Measurements from ENCODE around the gene PTPRA. TPM values are rescaled to one million over a fixed set of nuclear protein-coding genes. Genes with fewer than 3 reads are reported as not detected.

PTPRA gene
- total RNA-seq, 1 experiment from 2014 or later, result 47.2 TPM

DNA sequence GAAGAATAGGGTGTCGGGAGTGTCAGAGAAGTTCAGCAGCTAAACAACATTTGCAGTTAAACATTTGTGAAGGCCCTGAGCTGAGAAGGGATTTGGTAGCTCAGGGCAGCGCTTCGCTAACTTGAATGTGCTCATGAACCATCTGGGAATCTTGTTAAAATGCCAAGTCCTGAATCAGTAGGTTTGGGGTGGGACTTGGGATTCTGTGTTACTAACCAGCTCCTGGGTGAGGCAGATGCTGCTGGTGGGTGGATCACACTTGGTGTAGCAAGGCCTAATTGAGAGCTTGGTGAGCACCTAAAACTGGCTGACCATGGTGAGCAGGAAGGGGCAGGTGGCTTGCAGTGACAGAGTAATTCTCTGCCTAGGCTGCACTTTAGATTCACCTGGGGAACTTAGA lies 5.9 kb downstream of the PTPRA start:
- Mint-ChIP-seq H3K4me1 (peaks cover 41% of the 10 kb centered on the region), H3K36me3 (peaks cover 5% of the 10 kb centered on the region), H3K27me3 (ENCODE audit: low read depth) (no peaks in the 10 kb centered on the region), H3K27ac (peak overlapping the region; percentile 60), H3K9me3 (no peaks in the 10 kb centered on the region), H3K4me3 (no peak overlapping the region)
- TF ChIP-seq, protein P1, sequence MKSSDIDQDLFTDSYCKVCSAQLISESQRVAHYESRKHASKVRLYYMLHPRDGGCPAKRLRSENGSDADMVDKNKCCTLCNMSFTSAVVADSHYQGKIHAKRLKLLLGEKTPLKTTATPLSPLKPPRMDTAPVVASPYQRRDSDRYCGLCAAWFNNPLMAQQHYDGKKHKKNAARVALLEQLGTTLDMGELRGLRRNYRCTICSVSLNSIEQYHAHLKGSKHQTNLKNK (CRISPR knock-in tag; IDR thresholded peaks at IDR 0.05), result no peak
- no peak for TF ChIP-seq GABPB1 (CRISPR knock-in tag; IDR thresholded peaks at IDR 0.05)
- DNase-seq (ENCODE audit: low spot score), result no peak
- CTCF ChIA-PET, result interaction anchor here (0.8 to 1.2 kb wide), 3 partner anchors 123 to 838 kb away, joined by 3 read pairs; no protein-coding TSS in a partner anchor
- ATAC-seq, result no peak
- POLR2A ChIA-PET, result no interaction called here

GRCh38 chr20:2880650-2881049 lies 7.4 kb downstream of the PTPRA start:
- DNase-seq (ENCODE audit: low spot score), result no peak
- H3K27me3 Mint-ChIP-seq (ENCODE audit: low read depth), result no peaks in the 10 kb centered on the region
- peaks cover 31% of the 10 kb centered on the region for H3K4me1 Mint-ChIP-seq
- no peaks in the 10 kb centered on the region for H3K9me3 Mint-ChIP-seq
- ATAC-seq, result no peak
- no peak overlapping the region for H3K4me3 Mint-ChIP-seq
- ChIA-PET CTCF (interaction anchor here (1.3 kb wide), 1 partner anchor 125 kb away, joined by 3 read pairs; no protein-coding TSS in a partner anchor), POLR2A (no interaction called here)
- TF ChIP-seq SMAD4 (CRISPR knock-in tag; IDR thresholded peaks at IDR 0.05) (no peak), OVOL2 (CRISPR knock-in tag; IDR thresholded peaks at IDR 0.05; ENCODE audit: borderline replicate concordance) (no peak), ZNF121 (CRISPR knock-in tag; IDR thresholded peaks at IDR 0.05) (peak; percentile 51; the same call in 1 of the 2 replicates)
- H3K36me3 Mint-ChIP-seq, result peaks cover 5% of the 10 kb centered on the region
- H3K27ac Mint-ChIP-seq, result no peak overlapping the region

DNA sequence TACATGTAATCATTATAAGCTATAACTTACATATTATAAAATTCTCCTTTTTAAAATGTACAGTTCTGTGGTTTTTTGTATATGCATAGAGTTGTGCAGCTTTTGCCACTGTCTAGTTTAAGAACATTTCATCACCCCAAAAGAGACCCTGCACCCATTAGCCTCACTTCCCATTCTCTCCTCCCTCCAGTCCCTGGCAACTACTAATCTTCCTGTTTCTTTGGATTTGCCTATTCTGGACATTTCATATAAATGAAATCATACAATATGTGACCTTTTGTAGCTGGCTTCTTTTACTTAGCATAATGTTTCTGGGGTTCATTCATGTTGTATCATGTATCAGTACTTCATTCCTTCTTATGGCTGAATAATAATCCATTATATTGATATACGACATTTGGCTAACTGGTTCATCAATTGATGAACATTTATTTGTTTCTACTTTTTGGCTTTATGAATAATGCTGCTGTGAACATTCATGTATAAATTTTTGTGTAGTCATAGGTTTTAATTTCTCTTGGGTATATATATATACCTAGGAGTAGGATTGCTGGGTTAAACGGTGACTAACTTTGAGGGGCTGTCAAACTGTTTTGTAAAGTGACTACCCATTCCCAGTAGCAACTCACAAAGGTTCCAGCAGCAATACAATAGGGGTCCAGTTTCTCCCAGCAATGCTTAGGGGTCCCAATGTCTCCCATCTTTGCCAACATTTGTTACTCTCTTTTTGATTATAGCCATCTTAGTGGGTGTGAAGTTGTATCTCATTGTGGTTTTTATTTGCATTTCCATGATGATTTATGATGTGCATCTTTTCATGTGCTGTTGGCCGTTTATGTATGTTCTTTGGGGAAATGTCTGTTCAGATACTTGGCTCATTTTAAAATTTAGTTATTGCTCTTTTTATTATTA lies 10.7 kb downstream of the PTPRA start:
- no peak for TF ChIP-seq ELF4 (CRISPR knock-in tag; IDR thresholded peaks at IDR 0.05; ENCODE audit: low read depth)
- TF ChIP-seq NFATC4 (CRISPR knock-in tag; IDR thresholded peaks at IDR 0.05), result no peak
- TF ChIP-seq MXD4 (CRISPR knock-in tag; IDR thresholded peaks at IDR 0.05; ENCODE audit: borderline replicate concordance), result no peak
- no peak for TF ChIP-seq PRRX2 (CRISPR knock-in tag; IDR thresholded peaks at IDR 0.05)
- TF ChIP-seq, protein P2, sequence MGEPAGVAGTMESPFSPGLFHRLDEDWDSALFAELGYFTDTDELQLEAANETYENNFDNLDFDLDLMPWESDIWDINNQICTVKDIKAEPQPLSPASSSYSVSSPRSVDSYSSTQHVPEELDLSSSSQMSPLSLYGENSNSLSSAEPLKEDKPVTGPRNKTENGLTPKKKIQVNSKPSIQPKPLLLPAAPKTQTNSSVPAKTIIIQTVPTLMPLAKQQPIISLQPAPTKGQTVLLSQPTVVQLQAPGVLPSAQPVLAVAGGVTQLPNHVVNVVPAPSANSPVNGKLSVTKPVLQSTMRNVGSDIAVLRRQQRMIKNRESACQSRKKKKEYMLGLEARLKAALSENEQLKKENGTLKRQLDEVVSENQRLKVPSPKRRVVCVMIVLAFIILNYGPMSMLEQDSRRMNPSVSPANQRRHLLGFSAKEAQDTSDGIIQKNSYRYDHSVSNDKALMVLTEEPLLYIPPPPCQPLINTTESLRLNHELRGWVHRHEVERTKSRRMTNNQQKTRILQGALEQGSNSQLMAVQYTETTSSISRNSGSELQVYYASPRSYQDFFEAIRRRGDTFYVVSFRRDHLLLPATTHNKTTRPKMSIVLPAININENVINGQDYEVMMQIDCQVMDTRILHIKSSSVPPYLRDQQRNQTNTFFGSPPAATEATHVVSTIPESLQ (CRISPR knock-in tag; IDR thresholded peaks at IDR 0.05), result no peak
- TF ChIP-seq ZNF416 (CRISPR knock-in tag; IDR thresholded peaks at IDR 0.05), result no peak
- no peak for TF ChIP-seq RORB (CRISPR knock-in tag; IDR thresholded peaks at IDR 0.05)
- TF ChIP-seq, protein P3, sequence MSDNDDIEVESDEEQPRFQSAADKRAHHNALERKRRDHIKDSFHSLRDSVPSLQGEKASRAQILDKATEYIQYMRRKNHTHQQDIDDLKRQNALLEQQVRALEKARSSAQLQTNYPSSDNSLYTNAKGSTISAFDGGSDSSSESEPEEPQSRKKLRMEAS (CRISPR knock-in tag; IDR thresholded peaks at IDR 0.05), result no peak
- TF ChIP-seq FOXK1 (CRISPR knock-in tag; IDR thresholded peaks at IDR 0.05), result no peak
- TF ChIP-seq CBFB (CRISPR knock-in tag; IDR thresholded peaks at IDR 0.05; ENCODE audit: low read depth), result no peak
- TF ChIP-seq NR1H2 (CRISPR knock-in tag; IDR thresholded peaks at IDR 0.05), result no peak
- TF ChIP-seq JUN (CRISPR knock-in tag; IDR thresholded peaks at IDR 0.05), result no peak
- TF ChIP-seq SMAD4 (CRISPR knock-in tag; IDR thresholded peaks at IDR 0.05), result no peak
- no peak for TF ChIP-seq ATF1 (CRISPR knock-in tag; IDR thresholded peaks at IDR 0.05)
- no peak for TF ChIP-seq ZNF138 (CRISPR knock-in tag; conservative IDR thresholded peaks at IDR 0.05)
- no peak for TF ChIP-seq CREM (CRISPR knock-in tag; IDR thresholded peaks at IDR 0.05)
- no peak for TF ChIP-seq USF1 (CRISPR knock-in tag; IDR thresholded peaks at IDR 0.05)
- no peak for TF ChIP-seq FOXJ3 (CRISPR knock-in tag; IDR thresholded peaks at IDR 0.05; ENCODE audit: borderline replicate concordance)
- TF ChIP-seq, protein P4, sequence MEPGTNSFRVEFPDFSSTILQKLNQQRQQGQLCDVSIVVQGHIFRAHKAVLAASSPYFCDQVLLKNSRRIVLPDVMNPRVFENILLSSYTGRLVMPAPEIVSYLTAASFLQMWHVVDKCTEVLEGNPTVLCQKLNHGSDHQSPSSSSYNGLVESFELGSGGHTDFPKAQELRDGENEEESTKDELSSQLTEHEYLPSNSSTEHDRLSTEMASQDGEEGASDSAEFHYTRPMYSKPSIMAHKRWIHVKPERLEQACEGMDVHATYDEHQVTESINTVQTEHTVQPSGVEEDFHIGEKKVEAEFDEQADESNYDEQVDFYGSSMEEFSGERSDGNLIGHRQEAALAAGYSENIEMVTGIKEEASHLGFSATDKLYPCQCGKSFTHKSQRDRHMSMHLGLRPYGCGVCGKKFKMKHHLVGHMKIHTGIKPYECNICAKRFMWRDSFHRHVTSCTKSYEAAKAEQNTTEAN (CRISPR knock-in tag; IDR thresholded peaks at IDR 0.05), result no peak
- no peaks in the 10 kb centered on the region for H3K9me3 Mint-ChIP-seq
- H3K4me1 Mint-ChIP-seq, result peaks cover 19% of the 10 kb centered on the region
- H3K27me3 Mint-ChIP-seq (ENCODE audit: low read depth), result no peaks in the 10 kb centered on the region
- DNase-seq (ENCODE audit: low spot score), result no peak
- POLR2A ChIA-PET, result no interaction called here
- ATAC-seq, result no peak
- CTCF ChIA-PET, result no interaction called here
- no peak overlapping the region for H3K27ac Mint-ChIP-seq
- no peak overlapping the region for H3K4me3 Mint-ChIP-seq
- no peaks in the 10 kb centered on the region; the same call in 1 of the 2 replicates for H3K36me3 Mint-ChIP-seq

Measured in WTC11 (cell line).